Measurements from ENCODE around the gene RAB25. TPM values are rescaled to one million over a fixed set of nuclear protein-coding genes. Genes with fewer than 3 reads are reported as not detected.

Gene RAB25
- total RNA-seq, 4 donors from 2014 or later = 0.84 TPM; not detected in 3

DNA sequence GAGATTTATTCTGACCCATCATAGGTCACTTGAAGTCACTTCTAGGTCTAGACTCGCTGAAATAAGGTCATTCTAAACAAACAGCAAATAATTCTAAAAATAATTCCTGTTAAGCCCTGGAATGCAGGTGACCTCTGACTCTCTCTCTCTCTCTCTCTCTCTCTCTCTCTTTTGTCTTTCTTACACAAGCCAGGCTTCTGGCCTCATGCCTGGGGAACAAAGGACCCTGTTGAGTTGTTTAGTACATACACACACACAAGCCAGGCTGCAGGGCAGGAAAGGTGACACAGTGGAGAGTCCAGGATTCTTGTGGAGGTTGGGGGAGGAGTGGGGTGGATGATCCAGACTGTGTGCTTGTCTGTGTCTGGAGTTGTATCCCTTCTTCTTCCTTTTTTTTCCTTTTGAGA lies 25.3 kb downstream of the RAB25 start:
- no peak for ATAC-seq (ENCODE audit: low FRiP score)
- no peak for DNase-seq (ENCODE audit: low spot score)
- TF ChIP-seq, protein P1, sequence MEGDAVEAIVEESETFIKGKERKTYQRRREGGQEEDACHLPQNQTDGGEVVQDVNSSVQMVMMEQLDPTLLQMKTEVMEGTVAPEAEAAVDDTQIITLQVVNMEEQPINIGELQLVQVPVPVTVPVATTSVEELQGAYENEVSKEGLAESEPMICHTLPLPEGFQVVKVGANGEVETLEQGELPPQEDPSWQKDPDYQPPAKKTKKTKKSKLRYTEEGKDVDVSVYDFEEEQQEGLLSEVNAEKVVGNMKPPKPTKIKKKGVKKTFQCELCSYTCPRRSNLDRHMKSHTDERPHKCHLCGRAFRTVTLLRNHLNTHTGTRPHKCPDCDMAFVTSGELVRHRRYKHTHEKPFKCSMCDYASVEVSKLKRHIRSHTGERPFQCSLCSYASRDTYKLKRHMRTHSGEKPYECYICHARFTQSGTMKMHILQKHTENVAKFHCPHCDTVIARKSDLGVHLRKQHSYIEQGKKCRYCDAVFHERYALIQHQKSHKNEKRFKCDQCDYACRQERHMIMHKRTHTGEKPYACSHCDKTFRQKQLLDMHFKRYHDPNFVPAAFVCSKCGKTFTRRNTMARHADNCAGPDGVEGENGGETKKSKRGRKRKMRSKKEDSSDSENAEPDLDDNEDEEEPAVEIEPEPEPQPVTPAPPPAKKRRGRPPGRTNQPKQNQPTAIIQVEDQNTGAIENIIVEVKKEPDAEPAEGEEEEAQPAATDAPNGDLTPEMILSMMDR (IDR thresholded peaks at IDR 0.05) = no peak

DNA sequence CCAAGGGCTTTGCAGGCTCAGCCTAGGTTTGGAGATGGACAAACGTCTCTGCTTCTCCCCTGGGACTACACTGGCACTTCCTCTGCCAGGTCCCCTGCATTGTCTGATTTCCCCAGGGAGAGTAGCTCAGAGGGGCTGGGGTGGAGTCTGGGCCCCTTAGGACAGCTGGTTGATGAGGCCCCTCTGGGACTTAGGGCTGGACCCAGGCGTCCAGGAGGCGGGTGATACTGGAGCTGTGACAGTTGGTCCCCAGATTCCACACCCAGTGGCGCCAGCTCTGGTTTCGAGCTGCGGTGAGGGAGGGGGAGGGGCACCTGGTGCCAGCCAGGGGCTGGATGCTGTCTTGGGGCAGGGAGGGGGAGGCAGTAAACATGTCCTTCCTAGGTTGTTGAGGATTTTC lies 28.7 kb downstream of the RAB25 start:
- DNase-seq (ENCODE audit: low spot score) (no peak), ATAC-seq (ENCODE audit: low FRiP score) (no peak)
- TF ChIP-seq, protein P1 (IDR thresholded peaks at IDR 0.05) = no peak

DNA sequence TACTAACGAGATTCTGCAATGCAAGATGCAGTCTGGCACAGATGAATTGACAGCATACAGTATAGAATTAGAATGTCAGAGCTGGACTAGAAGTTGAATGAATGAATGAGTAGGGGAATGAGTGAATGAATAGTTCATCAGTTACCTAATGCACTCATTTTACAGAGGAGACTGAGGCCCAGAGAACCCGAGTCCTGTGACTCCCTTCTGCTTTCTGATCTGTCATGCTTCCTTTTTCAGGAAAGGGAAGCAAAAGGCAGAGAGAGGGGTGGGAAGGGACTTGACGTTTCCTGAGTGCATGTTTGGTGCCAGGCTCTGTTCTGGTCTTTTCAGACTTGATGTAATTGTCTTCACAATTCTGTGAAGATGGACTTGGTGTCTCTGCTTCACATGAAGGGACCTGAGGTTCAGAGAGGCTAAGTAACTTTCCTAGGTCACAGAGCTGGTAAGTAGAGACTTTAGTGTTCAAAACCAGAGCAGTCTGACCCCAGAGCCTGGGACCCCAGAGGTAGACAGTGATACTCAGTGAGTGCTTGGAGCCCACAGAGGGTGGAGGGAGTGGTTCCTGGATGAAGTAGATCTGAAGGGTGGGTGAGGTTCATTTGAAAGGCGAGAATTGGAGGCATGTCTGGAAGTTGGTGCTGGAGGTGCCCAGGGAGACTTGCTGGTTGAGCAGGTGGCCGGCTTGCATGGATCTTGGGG lies 29.3 kb downstream of the RAB25 start:
- DNase-seq (ENCODE audit: low spot score) = no peak
- TF ChIP-seq, protein P1 (IDR thresholded peaks at IDR 0.05) = no peak
- no peak for ATAC-seq (ENCODE audit: low FRiP score)

DNA sequence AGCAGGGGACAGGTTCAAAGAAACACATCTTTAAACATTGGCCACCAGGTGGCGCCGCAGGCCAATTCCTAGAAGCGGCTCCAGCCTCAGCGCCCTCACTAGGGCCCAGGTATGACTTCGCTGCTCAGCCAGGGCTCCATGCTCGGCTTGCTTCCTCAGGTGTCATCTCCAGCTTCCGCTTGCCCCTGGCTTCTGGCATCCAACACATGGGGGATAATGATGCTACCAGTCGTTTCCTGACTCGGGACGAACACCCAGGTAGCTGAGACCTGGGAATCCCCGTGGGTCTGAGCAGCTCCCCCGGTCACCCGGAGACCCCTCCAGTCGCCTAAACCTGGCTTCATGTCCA lies 29.9 kb downstream of the RAB25 start:
- TF ChIP-seq, protein P1 (IDR thresholded peaks at IDR 0.05) = peak in 1 of 3 donors; percentile 60
- peak; percentile 94 for DNase-seq (ENCODE audit: low spot score)
- peak; percentile 69 for ATAC-seq (ENCODE audit: low FRiP score)

DNA sequence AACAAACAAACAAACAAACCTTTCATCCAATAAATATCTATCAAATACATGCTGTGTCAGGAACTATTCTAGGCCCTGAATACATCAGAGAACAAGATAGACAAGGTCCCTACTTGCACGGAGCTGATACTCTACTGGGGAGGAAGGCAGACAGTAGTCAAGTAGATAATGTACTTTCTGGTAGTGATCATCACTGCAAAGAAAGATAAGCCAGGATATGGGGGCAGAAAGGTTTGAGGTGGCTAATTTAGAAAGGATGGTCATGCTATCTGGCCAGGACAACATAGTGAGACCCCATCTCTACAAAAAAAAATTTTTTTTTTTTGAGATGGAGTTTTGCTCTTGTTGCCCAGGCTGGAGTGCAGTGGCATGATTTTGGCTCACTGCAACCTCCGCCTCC lies 30.6 kb downstream of the RAB25 start:
- ATAC-seq (ENCODE audit: low FRiP score) = no peak
- DNase-seq (ENCODE audit: low spot score) = no peak
- TF ChIP-seq, protein P1 (IDR thresholded peaks at IDR 0.05) = no peak

DNA sequence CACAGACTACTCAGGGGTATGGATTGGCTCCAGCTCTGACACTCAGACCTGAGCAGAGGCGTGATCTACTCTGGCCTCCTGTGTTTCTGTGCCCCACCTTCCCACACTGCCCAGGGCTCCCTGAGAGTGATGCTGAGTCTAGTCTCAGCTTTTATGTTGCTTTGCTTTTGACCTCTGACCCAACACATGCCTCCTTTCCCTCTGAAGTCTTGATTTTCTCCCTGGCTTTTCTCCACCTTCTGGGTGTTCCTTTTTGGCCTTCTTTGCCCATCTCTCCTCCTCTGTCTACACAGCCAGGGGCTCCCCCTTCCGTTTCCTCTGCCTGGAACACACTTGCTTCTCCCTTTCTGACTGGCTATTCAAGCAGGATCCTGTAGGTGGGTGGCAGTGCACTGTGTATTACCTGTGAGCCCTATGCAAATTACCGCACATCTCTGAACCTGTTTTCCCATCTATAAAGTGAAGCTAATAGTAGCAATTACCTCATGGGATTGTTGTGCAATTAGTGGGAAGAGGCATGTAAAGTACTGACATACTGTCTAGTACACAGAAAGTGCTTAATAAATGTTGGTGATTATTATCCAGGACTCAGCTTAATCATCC lies 35.0 kb downstream of the RAB25 start:
- TF ChIP-seq, protein P1 (IDR thresholded peaks at IDR 0.05) = no peak
- no peak for DNase-seq (ENCODE audit: low spot score)
- peak; percentile 19 for ATAC-seq (ENCODE audit: low FRiP score)

All from omental fat pad (tissue), 4 donors.